GM19099 (cell line): ENCODE data around the gene SIAE.

Experiments used
- POLR2A ChIP-seq: IDR thresholded peaks from 3 replicates; pipeline ENCODE4 v1.6.1; 2011; ENCODE audit warnings: low read depth; ENCODE audit not compliant: insufficient read length; ENCODE audit errors: extremely low read depth

Gene SIAE

GRCh38 chr11:124644426-124645280 is 28.9 kb downstream of the SIAE start:
- no peak for TF ChIP-seq POLR2A

GRCh38 chr11:124643605-124644425 is 29.7 kb downstream of the SIAE start:
- TF ChIP-seq POLR2A: no peak

GRCh38 chr11:124643042-124643604 is 30.4 kb downstream of the SIAE start:
- no peak for TF ChIP-seq POLR2A

GRCh38 chr11:124642628-124643027 is 30.9 kb downstream of the SIAE start:
- TF ChIP-seq POLR2A: no peak

GRCh38 chr11:124640666-124641065 is 32.9 kb downstream of the SIAE start:
- no peak for TF ChIP-seq POLR2A

GRCh38 chr11:124639186-124639585 is 34.4 kb downstream of the SIAE start:
- no peak for TF ChIP-seq POLR2A

- TF ChIP-seq POLR2A: no peak
Measured at GRCh38 chr11:124638500-124638899, 35.0 kb downstream of the SIAE start.

GRCh38 chr11:124635932-124636331 is 37.6 kb downstream of the SIAE start:
- no peak for TF ChIP-seq POLR2A

- TF ChIP-seq POLR2A: no peak
Measured at GRCh38 chr11:124633355-124633754, 40.2 kb downstream of the SIAE start.

- TF ChIP-seq POLR2A: no peak
Measured at GRCh38 chr11:124629961-124630360, 43.6 kb downstream of the SIAE start.

- no peak for TF ChIP-seq POLR2A
Measured at GRCh38 chr11:124627546-124627945, 46.0 kb downstream of the SIAE start.

GRCh38 chr11:124625504-124626168 is 47.9 kb downstream of the SIAE start:
- no peak for TF ChIP-seq POLR2A

GRCh38 chr11:124623861-124624525 is 49.5 kb downstream of the SIAE start:
- no peak for TF ChIP-seq POLR2A
